Measurements from ENCODE around the gene FAM120A.
"Not testable (repeated sequence)": the region's sequence is repeated elsewhere in the genome, so short reads cannot be mapped to it uniquely, and the experiment has no call there.

Gene FAM120A

GRCh38 chr9:93473411-93473810 is 21.9 kb downstream of the FAM120A start:
- DNase-seq = no peak

GRCh38 chr9:93475108-93475507 is 23.6 kb downstream of the FAM120A start:
- DNase-seq = no peak

GRCh38 chr9:93475856-93476255 is 24.4 kb downstream of the FAM120A start:
- no peak for DNase-seq

GRCh38 chr9:93476924-93477323 is 25.4 kb downstream of the FAM120A start:
- DNase-seq = no peak

GRCh38 chr9:93477397-93477796 is 25.9 kb downstream of the FAM120A start:
- no peak for DNase-seq

GRCh38 chr9:93479726-93480125 is 28.2 kb downstream of the FAM120A start:
- no peak for DNase-seq

GRCh38 chr9:93480262-93480661 is 28.8 kb downstream of the FAM120A start:
- no peak for DNase-seq

- no peak for DNase-seq
Observed at GRCh38 chr9:93480728-93481324, 29.3 kb downstream of the FAM120A start.

GRCh38 chr9:93483497-93483896 is 32.0 kb downstream of the FAM120A start:
- DNase-seq = no peak

GRCh38 chr9:93486268-93486667 is 34.8 kb downstream of the FAM120A start:
- no peak for DNase-seq

GRCh38 chr9:93488244-93488643 is 36.8 kb downstream of the FAM120A start:
- DNase-seq = no peak

- no peak for DNase-seq
Observed at GRCh38 chr9:93491593-93492232, 40.2 kb downstream of the FAM120A start.

- DNase-seq = no peak
Observed at GRCh38 chr9:93492327-93492726, 40.8 kb downstream of the FAM120A start.

GRCh38 chr9:93493949-93494348 is 42.5 kb downstream of the FAM120A start:
- no peak for DNase-seq

GRCh38 chr9:93496285-93496684 is 44.8 kb downstream of the FAM120A start:
- no peak for DNase-seq

GRCh38 chr9:93500571-93501298 is 49.2 kb downstream of the FAM120A start:
- no peak for DNase-seq

- peak; percentile 14 for DNase-seq
Observed at GRCh38 chr9:93501406-93501805, 49.9 kb downstream of the FAM120A start.

GRCh38 chr9:93503381-93503780 is 51.9 kb downstream of the FAM120A start:
- no peak for DNase-seq

- DNase-seq = no peak
Observed at GRCh38 chr9:93505541-93506132, 54.2 kb downstream of the FAM120A start.

GRCh38 chr9:93507768-93508167 is 56.3 kb downstream of the FAM120A start:
- peak; percentile 31 for DNase-seq

GRCh38 chr9:93508207-93508606 is 56.7 kb downstream of the FAM120A start:
- DNase-seq = no peak

- no peak for DNase-seq
Observed at GRCh38 chr9:93509084-93509483, 57.6 kb downstream of the FAM120A start.

- no peak for DNase-seq
Observed at GRCh38 chr9:93510041-93510440, 58.6 kb downstream of the FAM120A start.

- not testable (repeated sequence) for DNase-seq
Observed at GRCh38 chr9:93511228-93511627, 59.7 kb downstream of the FAM120A start.

Measured in activated CD4-positive, alpha-beta T cell treated with anti-CD3 and anti-CD28 coated beads, Interleukin-2, amount 50 U/mL, for 16 hours (primary cell).